Natural killer cell (primary cell): ENCODE measurements around the gene AGBL2. TPM values are rescaled to one million over a fixed set of nuclear protein-coding genes. Genes with fewer than 3 reads are reported as not detected.
"Not testable (repeated sequence)": the region's sequence is repeated elsewhere in the genome, so short reads cannot be mapped to it uniquely, and the experiment has no call there.

Experiments
- ATAC-seq, 3 donors: fragments of 150-1000 bp in 2 of 3; fragments of 200-7000 bp in 1 of 3; cut with Tn5 transposase; 1 replicate in 1 of 3; 2 replicates in 2 of 3; pipeline ENCODE4 v1.10.0; 2021; ENCODE audit warnings: mild to moderate bottlenecking in 2 of 3, moderate library complexity in 2 of 3
- DNase-seq, 2 donors: peaks; one replicate each; pipeline versions ENCODE4 v3.0.0 to v3.0.0-alpha.2; 2013 to 2021; ENCODE audit warnings: mixed read lengths in 1 of 2
- H3K27ac ChIP-seq: one replicate; pipeline ENCODE4 v1.5.1; 2013; ENCODE audit warnings: mild to moderate bottlenecking, low read length
- H3K27me3 ChIP-seq: one replicate; pipeline ENCODE4 v1.6.1; 2013; ENCODE audit warnings: low read length; ENCODE audit not compliant: control insufficient read depth, insufficient read depth
- H3K36me3 ChIP-seq: one replicate; pipeline ENCODE4 v1.6.1; 2013; ENCODE audit warnings: low read length; ENCODE audit not compliant: control insufficient read depth, insufficient read depth
- H3K4me1 ChIP-seq: one replicate; pipeline ENCODE4 v1.6.1; 2013; ENCODE audit warnings: low read length; ENCODE audit not compliant: control insufficient read depth, insufficient read depth
- H3K4me3 ChIP-seq: one replicate; pipeline ENCODE4 v1.5.1; 2013; ENCODE audit warnings: low read length
- H3K9me3 ChIP-seq: one replicate; pipeline ENCODE4 v1.6.1; 2013; ENCODE audit warnings: low read length; ENCODE audit not compliant: control insufficient read depth, insufficient read depth
- H3K27ac Mint-ChIP-seq, 2 donors: one replicate each; pipeline ENCODE4 v1.8.0; 2022; ENCODE audit warnings: mild to moderate bottlenecking in 2 of 2, mixed read lengths in 2 of 2, moderate library complexity in 1 of 2
- H3K27me3 Mint-ChIP-seq, 2 donors: one replicate each; pipeline ENCODE4 v1.8.0; 2022; ENCODE audit warnings: low read depth in 2 of 2, mixed read lengths in 2 of 2
- H3K36me3 Mint-ChIP-seq: one replicate; pipeline ENCODE4 v1.8.0; 2022; ENCODE audit warnings: mixed read lengths
- H3K4me1 Mint-ChIP-seq, 2 donors: one replicate each; pipeline ENCODE4 v1.8.0; 2022; ENCODE audit warnings: mixed read lengths in 2 of 2
- H3K4me3 Mint-ChIP-seq: one replicate; pipeline ENCODE4 v1.8.0; 2022; ENCODE audit warnings: mild to moderate bottlenecking, moderate library complexity, mixed read lengths
- H3K9me3 Mint-ChIP-seq, 2 donors: one replicate each; pipeline ENCODE4 v1.8.0; 2022; ENCODE audit warnings: mixed read lengths in 2 of 2
- CTCF ChIP-seq: fragments of 200-600 bp; IDR thresholded peaks from one replicate; pipeline ENCODE4 v1.8.0; 2022; ENCODE audit warnings: antibody characterized with exemption
- WGBS: methylation state at CpG from one replicate; pipeline ENCODE4 v1.1.7; 2013; ENCODE audit warnings: missing lambda C conversion rate; ENCODE audit not compliant: insufficient coverage; 5-methylcytosine and 5-hydroxymethylcytosine counted together
- intact Hi-C: fragments of 100-400 bp; cut with micrococcal nuclease; formaldehyde crosslinking; loops from one replicate; pipeline ENCODE4 v1.14.2; 2022
- total RNA-seq, 4 donors: library from RNA; stranded (reverse); fragments of 120-200 nt in 1 of 4; gene quantifications; one replicate each; pipeline versions ENCODE4 v1.2.3 to v1.2.4, GENCODE V29; 2013 to 2022

Gene AGBL2
- total RNA-seq: 1 to 10 TPM; 6.1 to 8.5 (median 8.2) TPM
- 7.2 TPM for total RNA-seq (2013)

- H3K9me3 Mint-ChIP-seq: no peaks in the 10 kb centered on the region
- no peaks in the 10 kb centered on the region for H3K27me3 Mint-ChIP-seq
- H3K4me3 Mint-ChIP-seq: peak within 1 kb of the TSS; percentile 93
- peak; percentile 97 to 98 (median 97) for ATAC-seq
- no peak for TF ChIP-seq CTCF
- no peaks in the 10 kb centered on the region for H3K9me3 ChIP-seq
- peak; percentile 79 to 89 for DNase-seq
- H3K4me3 ChIP-seq: peak within 1 kb of the TSS; percentile 84
- under 1% methylated on average over 35 of the region's 35 CpGs for WGBS
- H3K4me1 ChIP-seq: peaks cover 12% of the 10 kb centered on the region
- peaks cover 17 to 20% of the 10 kb centered on the region in 2 donors for H3K4me1 Mint-ChIP-seq
- H3K27ac ChIP-seq: peak within 1 kb of the TSS; percentile 90
- H3K27ac Mint-ChIP-seq: peak within 1 kb of the TSS; percentile 92 to 97
- intact Hi-C loops: loop anchor here (5.0 kb wide), 1 partner anchor 73 kb away; the partner anchor contains the start of gene MTCH2
- no peaks in the 10 kb centered on the region for H3K27me3 ChIP-seq
- no peaks in the 10 kb centered on the region for H3K36me3 Mint-ChIP-seq
- H3K36me3 ChIP-seq: peaks cover 33% of the 10 kb centered on the region
Measured at GRCh38 chr11:47715082-47715669, at the start of gene AGBL2. TSS of gene AGBL2 (minus strand) at chr11:47715369. CDS start at chr11:47714650, 719 bp downstream.

- DNase-seq, ATAC-seq, H3K27ac Mint-ChIP-seq, H3K9me3 ChIP-seq, H3K4me1 ChIP-seq, H3K27me3 Mint-ChIP-seq, H3K9me3 Mint-ChIP-seq, H3K4me1 Mint-ChIP-seq, H3K27me3 ChIP-seq, intact Hi-C loops, H3K4me3 Mint-ChIP-seq, H3K36me3 Mint-ChIP-seq, H3K27ac ChIP-seq, H3K4me3 ChIP-seq: not testable (repeated sequence)
- WGBS: 93% methylated on average over 11 of the region's 11 CpGs
- H3K36me3 ChIP-seq: peaks cover 63% of the 10 kb centered on the region
Measured at GRCh38 chr11:47759291-47759690, 44.1 kb upstream of the AGBL2 start.

- DNase-seq: no peak
- Mint-ChIP-seq H3K36me3 (peaks cover 13% of the 10 kb centered on the region), H3K9me3 (no peaks in the 10 kb centered on the region), H3K27ac (no peak overlapping the region), H3K4me3 (no peak overlapping the region), H3K4me1 (no peaks in the 10 kb centered on the region), H3K27me3 (no peaks in the 10 kb centered on the region)
- TF ChIP-seq CTCF: no peak
- Histone ChIP-seq H3K4me3 (no peak overlapping the region), H3K27me3 (no peaks in the 10 kb centered on the region), H3K36me3 (peaks cover 70% of the 10 kb centered on the region), H3K9me3 (no peaks in the 10 kb centered on the region), H3K4me1 (no peaks in the 10 kb centered on the region), H3K27ac (no peak overlapping the region)
- no peak for ATAC-seq
- WGBS: 90% methylated on average over 3 of the region's 4 CpGs
- intact Hi-C loops: no loop called here
Measured at GRCh38 chr11:47756208-47756607, 41.0 kb upstream of the AGBL2 start.

- no peak for TF ChIP-seq CTCF
- intact Hi-C loops: no loop called here
- no peaks in the 10 kb centered on the region for H3K9me3 ChIP-seq
Measured at GRCh38 chr11:47750725-47751124, 35.6 kb upstream of the AGBL2 start.

GRCh38 chr11:47742494-47742893 is 27.3 kb upstream of the AGBL2 start:
- H3K9me3 Mint-ChIP-seq, H3K27me3 ChIP-seq, intact Hi-C loops, DNase-seq, H3K4me1 ChIP-seq, H3K4me3 Mint-ChIP-seq, H3K27ac ChIP-seq, H3K4me1 Mint-ChIP-seq, H3K4me3 ChIP-seq, H3K27me3 Mint-ChIP-seq, H3K27ac Mint-ChIP-seq, ATAC-seq, H3K9me3 ChIP-seq: not testable (repeated sequence)
- WGBS: 99% methylated on average over 5 of the region's 7 CpGs
- H3K36me3 Mint-ChIP-seq: peaks cover 21% of the 10 kb centered on the region
- peaks cover 55% of the 10 kb centered on the region for H3K36me3 ChIP-seq

More at GRCh38 chr11:47750725-47751124, 35.6 kb upstream of the AGBL2 start:
- Mint-ChIP-seq H3K36me3 (peaks cover 25% of the 10 kb centered on the region), H3K9me3 (peaks cover 0 to 4% of the 10 kb centered on the region in 2 donors), H3K4me1 (peaks cover 2 to 6% of the 10 kb centered on the region in 2 donors), H3K4me3 (no peak overlapping the region), H3K27ac (peak overlapping the region; percentile 22 to 39), H3K27me3 (no peaks in the 10 kb centered on the region)
- H3K4me1 ChIP-seq: no peaks in the 10 kb centered on the region
- DNase-seq (no peak), ATAC-seq (no peak)
- H3K4me3 ChIP-seq: no peak overlapping the region
- 78% methylated on average over 3 of the region's 5 CpGs for WGBS
- peaks cover 79% of the 10 kb centered on the region for H3K36me3 ChIP-seq
- no peak overlapping the region for H3K27ac ChIP-seq
- H3K27me3 ChIP-seq: no peaks in the 10 kb centered on the region

GRCh38 chr11:47737817-47738216 is 22.6 kb upstream of the AGBL2 start:
- DNase-seq, H3K4me1 Mint-ChIP-seq, H3K9me3 ChIP-seq, H3K9me3 Mint-ChIP-seq, H3K36me3 Mint-ChIP-seq, H3K27ac ChIP-seq, H3K27me3 Mint-ChIP-seq, ATAC-seq, intact Hi-C loops, H3K4me3 Mint-ChIP-seq, H3K27me3 ChIP-seq, H3K4me1 ChIP-seq, H3K4me3 ChIP-seq: not testable (repeated sequence)
- peaks cover 53% of the 10 kb centered on the region for H3K36me3 ChIP-seq
- WGBS: 97% methylated on average over 7 of the region's 7 CpGs
- H3K27ac Mint-ChIP-seq: peak overlapping the region in 1 of 2 donors; percentile 38
